HCT116 (cell line): ENCODE data around the gene VSX1. TPM values are rescaled to one million over a fixed set of nuclear protein-coding genes. Genes with fewer than 3 reads are reported as not detected.

ENCODE experiments used
- ATAC-seq: fragments of 200-7000 bp; cut with Tn5 transposase; 2 replicates; pipeline ENCODE4 v1.9.1; 2020; ENCODE audit warnings: mild to moderate bottlenecking, moderate library complexity
- BruUV-seq: library from RNA; stranded (reverse); fragments of 400-500 nt; replicated peaks from 2 replicates; lab custom pipeline; 2021; lab: Mats Ljungman, UMichigan
- CTCF ChIA-PET: fragments of 300-600 bp; sonication (Branson Sonifier 250); formaldehyde crosslinking; loops from one replicate; lab custom pipeline; 2021; ENCODE audit warnings: antibody characterized with exemption; lab: Charles Lee
- POLR2A ChIA-PET: fragments of 300-600, 350-600 bp; sonication (Branson Sonifier 250); formaldehyde crosslinking; loops from one replicate; lab custom pipeline; 2021; ENCODE audit warnings: antibody characterized with exemption; lab: Charles Lee
- RAD21 ChIA-PET, 2 experiments: fragments of 300-600 bp; sonication (Branson Sonifier 250); formaldehyde crosslinking; loops; one replicate each; lab custom pipeline; 2023; ENCODE audit warnings: low total read pairs in 2 of 2; ENCODE audit not compliant: uncharacterized antibody in 2 of 2, unreplicated experiment in 2 of 2, low non-redundant PET in 1 of 2; lab: Charles Lee
- DNase-seq: peaks from one replicate; pipeline ENCODE4 v3.0.0-alpha.2; 2010; ENCODE audit warnings: low read depth, low spot score
- H2AFZ ChIP-seq: fragments of 200-600 bp; shearing (Covaris generic), sonication (generic); 2 replicates; pipeline ENCODE4 v1.6.1; 2017; ENCODE audit warnings: low read depth, mixed run types, mixed read lengths, antibody characterized with exemption, low read length; ENCODE audit not compliant: poor library complexity, severe bottlenecking
- H3K27ac ChIP-seq: 2 replicates; pipeline ENCODE4 v1.5.1; 2012; ENCODE audit warnings: low read depth, low read length
- H3K27me3 ChIP-seq: fragments of 200-600 bp; sonication (generic); 2 replicates; pipeline ENCODE4 v1.6.1; 2016; ENCODE audit warnings: mixed run types, low read length, mixed read lengths; ENCODE audit not compliant: insufficient read depth
- H3K36me3 ChIP-seq, 2 experiments: fragments of 200-500 bp in 1 of 2; fragments of 200-600 bp in 1 of 2; sonication (Bioruptor generic) in 1 of 2; sonication (generic) in 1 of 2; 2 replicates each; pipeline versions ENCODE4 v1.5.1 to v1.6.1; 2014 to 2016; ENCODE audit warnings: low read length in 2 of 2, inconsistent platforms in 1 of 2, mixed read lengths in 1 of 2, mixed run types in 1 of 2; ENCODE audit not compliant: insufficient read depth in 2 of 2, control insufficient read depth in 1 of 2
- H3K4me1 ChIP-seq, 2 experiments: fragments of 200-600 bp in 1 of 2; sonication (generic) in 1 of 2; 2 replicates each; pipeline versions ENCODE4 v1.5.1 to v1.6.1; 2012 to 2017; ENCODE audit warnings: low read length in 2 of 2, inconsistent platforms in 1 of 2, mild to moderate bottlenecking in 1 of 2, mixed read lengths in 1 of 2, mixed run types in 1 of 2, moderate library complexity in 1 of 2; ENCODE audit not compliant: insufficient read depth in 2 of 2, control insufficient read depth in 1 of 2
- H3K4me2 ChIP-seq: fragments of 200-600 bp; sonication (generic); 2 replicates; pipeline ENCODE4 v1.6.1; 2017; ENCODE audit warnings: mixed run types, low read length, mixed read lengths
- H3K4me3 ChIP-seq, 2 experiments: fragments of 200-600 bp in 1 of 2; sonication (generic) in 1 of 2; replicated peaks in 1 of 2; 2 replicates each; pipeline ENCODE4 v1.5.1; 2011 to 2016; ENCODE audit warnings: low read length in 2 of 2, control low read depth in 1 of 2, low read depth in 1 of 2, mild to moderate bottlenecking in 1 of 2, mixed read lengths in 1 of 2, mixed run types in 1 of 2
- H3K79me2 ChIP-seq: fragments of 200-600 bp; sonication (generic); 2 replicates; pipeline ENCODE4 v1.6.1; 2017; ENCODE audit warnings: mild to moderate bottlenecking, mixed run types, low read length, moderate library complexity, mixed read lengths; ENCODE audit not compliant: insufficient read depth
- H3K9ac ChIP-seq: fragments of 200-600 bp; sonication (generic); 2 replicates; pipeline ENCODE4 v1.6.1; 2016; ENCODE audit warnings: low read length, mixed read lengths
- H3K9me2 ChIP-seq: fragments of 200-600 bp; sonication (generic), shearing (Covaris generic); 2 replicates; pipeline ENCODE4 v1.6.1; 2017; ENCODE audit warnings: mixed run types, mild to moderate bottlenecking, moderate library complexity; ENCODE audit not compliant: insufficient read depth
- H3K9me3 ChIP-seq, 2 experiments: fragments of 200-500 bp in 1 of 2; fragments of 200-600 bp in 1 of 2; sonication (Bioruptor generic) in 1 of 2; sonication (generic) in 1 of 2; 2 replicates each; pipeline ENCODE4 v1.6.1; 2014 to 2017; ENCODE audit warnings: low read length in 2 of 2, mixed read lengths in 2 of 2, inconsistent platforms in 1 of 2, low read depth in 1 of 2, mild to moderate bottlenecking in 1 of 2, mixed run types in 1 of 2, moderate library complexity in 1 of 2; ENCODE audit not compliant: control insufficient read depth in 1 of 2, insufficient read depth in 1 of 2
- H4K20me1 ChIP-seq: fragments of 200-600 bp; sonication (generic), shearing (Covaris generic); 2 replicates; pipeline ENCODE4 v1.6.1; 2017; ENCODE audit warnings: mixed run types, mild to moderate bottlenecking, moderate library complexity; ENCODE audit not compliant: insufficient read depth
- CBX3 ChIP-seq: IDR thresholded peaks from 2 replicates; pipeline ENCODE4 v1.6.1; 2012; ENCODE audit warnings: low read depth
- EGR1 ChIP-seq: IDR thresholded peaks from 2 replicates; pipeline ENCODE4 v1.6.1; 2012; ENCODE audit warnings: low read depth
- EZH2 ChIP-seq: fragments of 200-600 bp; sonication (generic); IDR thresholded peaks from 2 replicates; pipeline ENCODE4 v1.6.1; 2017; ENCODE audit warnings: antibody characterized with exemption, mixed run types
- EZH2phosphoT487 ChIP-seq: fragments of 200-600 bp; IDR thresholded peaks from 2 replicates; pipeline ENCODE4 v1.6.1; 2018; ENCODE audit warnings: antibody characterized with exemption, borderline replicate concordance
- FOSL1 ChIP-seq: IDR thresholded peaks from 2 replicates; pipeline ENCODE4 v1.6.1; 2012; ENCODE audit warnings: low read depth
- JUND ChIP-seq: IDR thresholded peaks from 2 replicates; pipeline ENCODE4 v1.6.1; 2012
- POLR2A ChIP-seq: IDR thresholded peaks from 2 replicates; pipeline ENCODE4 v1.7.0; 2011; ENCODE audit warnings: borderline replicate concordance; ENCODE audit not compliant: insufficient read depth, insufficient read length; ENCODE audit errors: extremely low read depth
- POLR2AphosphoS5 ChIP-seq: IDR thresholded peaks from 2 replicates; pipeline ENCODE4 v1.6.1; 2011; ENCODE audit warnings: mild to moderate bottlenecking, low read depth, low read length, moderate library complexity
- RAD21 ChIP-seq: IDR thresholded peaks from 2 replicates; pipeline ENCODE4 v1.6.1; 2012; ENCODE audit warnings: low read depth, mild to moderate bottlenecking
- SIN3A ChIP-seq: IDR thresholded peaks from 2 replicates; pipeline ENCODE4 v1.6.1; 2012; ENCODE audit warnings: low read depth
- SP1 ChIP-seq: IDR thresholded peaks from 2 replicates; pipeline ENCODE4 v1.6.1; 2012; ENCODE audit warnings: low read depth
- YY1 ChIP-seq: IDR thresholded peaks from 2 replicates; pipeline ENCODE4 v1.6.1; 2011; ENCODE audit warnings: low read length, low read depth, moderate library complexity, mild to moderate bottlenecking; ENCODE audit not compliant: insufficient replicate concordance; ENCODE audit errors: extremely low read depth
- ZFX ChIP-seq: fragments of 450-650 bp; IDR thresholded peaks from 2 replicates; pipeline ENCODE4 v1.6.1; 2017
- ZNF274 ChIP-seq: fragments of 200-500 bp; sonication (Bioruptor generic); IDR thresholded peaks from 2 replicates; pipeline ENCODE4 v1.6.1; 2014; ENCODE audit warnings: mild to moderate bottlenecking, low read depth, low read length, inconsistent platforms
- intact Hi-C: fragments of 100-400 bp; cut with micrococcal nuclease; formaldehyde crosslinking; loops from 2 replicates; pipeline ENCODE4 v1.10.0; 2022
- total RNA-seq: library from RNA; stranded (reverse); gene quantifications from one replicate; pipeline ENCODE4 v1.2.1, GENCODE V29; 2021; ENCODE audit not compliant: unreplicated experiment
- TF ChIP-seq, protein P1 (sequence below): IDR thresholded peaks from 2 replicates; pipeline ENCODE4 v1.6.1; 2012
- TF ChIP-seq, protein P2 (sequence below): IDR thresholded peaks from 2 replicates; pipeline ENCODE4 v1.6.1; 2012
- TF ChIP-seq, protein P3 (sequence below): IDR thresholded peaks from 2 replicates; pipeline ENCODE4 v1.6.1; 2011; ENCODE audit warnings: mild to moderate bottlenecking, low read length, moderate library complexity; ENCODE audit not compliant: insufficient replicate concordance; ENCODE audit errors: extremely low read depth

Gene VSX1
- total RNA-seq, 1 experiment from 2014 or later: not detected

DNA sequence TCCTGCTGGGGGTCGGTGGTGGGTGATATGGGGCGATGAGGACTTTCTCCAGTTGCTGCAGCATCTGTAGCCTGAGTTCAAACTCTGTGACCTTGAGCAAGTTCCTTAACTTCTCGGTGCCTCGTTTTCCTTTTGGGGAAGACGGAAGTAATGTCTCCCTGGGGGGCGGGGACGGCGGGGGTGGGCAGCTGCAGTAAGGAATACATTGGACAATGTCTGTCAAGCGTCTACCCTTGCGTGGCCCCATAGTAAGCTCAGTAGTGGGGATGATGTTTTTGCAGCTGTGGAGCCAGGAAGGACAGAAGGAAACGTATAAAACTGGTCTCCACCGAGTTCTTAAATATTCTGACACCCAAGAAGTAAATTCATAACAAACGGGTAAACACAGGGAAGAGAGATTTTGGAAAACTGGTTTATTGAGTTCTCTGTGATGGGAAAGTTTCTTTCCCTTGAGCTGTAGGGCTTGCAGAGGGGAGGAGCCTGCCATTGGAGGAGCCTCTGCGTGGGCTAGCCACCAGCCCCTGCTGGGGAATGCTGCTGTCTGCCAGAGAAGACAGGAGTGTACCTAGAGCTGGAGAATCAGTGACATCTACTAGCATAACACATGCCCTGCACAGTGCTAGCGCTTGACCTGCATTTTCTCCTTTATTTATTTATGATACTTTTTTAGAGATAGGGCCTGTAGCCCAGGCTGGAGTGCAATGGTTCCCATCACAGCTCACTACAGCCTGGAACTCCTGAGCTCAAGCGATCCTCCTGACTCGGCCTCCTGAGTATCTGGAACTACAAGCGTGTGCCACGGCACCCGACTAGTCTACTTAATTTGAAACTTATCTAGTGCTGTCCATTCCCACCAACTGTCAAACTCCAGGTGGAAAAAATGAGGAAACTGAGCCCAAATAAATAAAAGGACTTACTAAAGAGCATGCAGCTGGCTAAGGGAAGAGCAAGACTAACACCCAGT, 22.8 kb downstream of the VSX1 start (continued):
- TF ChIP-seq SIN3A (no peak), POLR2AphosphoS5 (no peak), SP1 (no peak), EGR1 (no peak), RAD21 (no peak), ZFX (no peak), POLR2A (no peak), EZH2phosphoT487 (no peak), FOSL1 (no peak), YY1 (no peak), CBX3 (no peak)
- TF ChIP-seq, protein P1, sequence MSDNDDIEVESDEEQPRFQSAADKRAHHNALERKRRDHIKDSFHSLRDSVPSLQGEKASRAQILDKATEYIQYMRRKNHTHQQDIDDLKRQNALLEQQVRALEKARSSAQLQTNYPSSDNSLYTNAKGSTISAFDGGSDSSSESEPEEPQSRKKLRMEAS: no peak
- TF ChIP-seq, protein P2, sequence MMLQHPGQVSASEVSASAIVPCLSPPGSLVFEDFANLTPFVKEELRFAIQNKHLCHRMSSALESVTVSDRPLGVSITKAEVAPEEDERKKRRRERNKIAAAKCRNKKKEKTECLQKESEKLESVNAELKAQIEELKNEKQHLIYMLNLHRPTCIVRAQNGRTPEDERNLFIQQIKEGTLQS: no peak

DNA sequence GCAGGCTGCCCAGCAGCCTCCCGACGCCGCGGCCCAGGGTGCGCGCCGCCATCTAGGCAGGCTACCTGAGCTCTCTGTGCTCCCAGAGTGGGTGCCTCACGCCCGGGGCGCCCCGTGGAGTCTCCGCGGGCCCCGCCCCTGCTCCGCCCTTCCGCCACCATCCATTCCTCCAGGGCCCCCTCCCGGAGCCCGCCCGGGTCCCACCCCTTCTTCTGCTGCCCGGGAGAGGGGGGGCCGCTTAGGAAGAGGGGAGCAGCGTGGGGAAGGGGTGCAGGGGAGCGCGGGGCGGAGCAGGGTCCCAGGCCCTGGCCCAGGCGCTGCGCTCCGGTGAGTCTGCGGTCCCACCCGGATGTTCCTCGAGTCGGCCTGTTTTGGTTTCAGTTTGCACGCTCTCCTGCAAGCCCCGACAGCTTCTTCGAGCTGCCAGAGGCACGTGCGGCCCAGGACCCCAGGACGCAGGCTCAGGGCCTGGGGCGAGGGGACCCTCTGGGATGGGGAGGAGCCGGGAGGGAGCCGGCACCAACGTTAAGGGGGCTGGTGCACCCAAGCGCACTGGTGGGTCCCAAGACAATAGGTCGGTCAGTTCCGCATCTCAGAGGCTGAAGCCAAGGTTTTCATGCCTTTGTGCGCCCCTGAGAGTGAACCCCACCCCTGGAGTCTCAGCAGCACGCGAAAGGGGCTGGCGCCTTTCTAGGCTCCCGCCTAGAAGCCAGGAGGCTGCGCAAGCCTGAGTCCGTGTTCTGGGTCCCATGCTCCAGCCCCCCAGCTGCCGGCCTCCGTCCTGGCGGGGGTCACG, 23.7 kb downstream of the VSX1 start, which contains the start of gene ACSS1:
TSS of gene ACSS1 (minus strand) at position 89 of the 796 bp plus-strand sequence. CDS start at position 52, 37 bp downstream.
- no peak for DNase-seq
- TF ChIP-seq, protein P3, sequence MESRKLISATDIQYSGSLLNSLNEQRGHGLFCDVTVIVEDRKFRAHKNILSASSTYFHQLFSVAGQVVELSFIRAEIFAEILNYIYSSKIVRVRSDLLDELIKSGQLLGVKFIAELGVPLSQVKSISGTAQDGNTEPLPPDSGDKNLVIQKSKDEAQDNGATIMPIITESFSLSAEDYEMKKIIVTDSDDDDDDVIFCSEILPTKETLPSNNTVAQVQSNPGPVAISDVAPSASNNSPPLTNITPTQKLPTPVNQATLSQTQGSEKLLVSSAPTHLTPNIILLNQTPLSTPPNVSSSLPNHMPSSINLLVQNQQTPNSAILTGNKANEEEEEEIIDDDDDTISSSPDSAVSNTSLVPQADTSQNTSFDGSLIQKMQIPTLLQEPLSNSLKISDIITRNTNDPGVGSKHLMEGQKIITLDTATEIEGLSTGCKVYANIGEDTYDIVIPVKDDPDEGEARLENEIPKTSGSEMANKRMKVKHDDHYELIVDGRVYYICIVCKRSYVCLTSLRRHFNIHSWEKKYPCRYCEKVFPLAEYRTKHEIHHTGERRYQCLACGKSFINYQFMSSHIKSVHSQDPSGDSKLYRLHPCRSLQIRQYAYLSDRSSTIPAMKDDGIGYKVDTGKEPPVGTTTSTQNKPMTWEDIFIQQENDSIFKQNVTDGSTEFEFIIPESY: no peak
- no peak for TF ChIP-seq ZNF274
- TF ChIP-seq FOSL1: no peak
- no peak for TF ChIP-seq JUND
- no peak for TF ChIP-seq EZH2
- no peak for TF ChIP-seq ZFX
- TF ChIP-seq CBX3: no peak
- TF ChIP-seq, all 23 proteins: peak for 0
- POLR2A ChIA-PET: no interaction called here
- ATAC-seq: no peak
- Histone ChIP-seq H3K9me2 (no peaks in the 10 kb centered on the region), H3K36me3 (no peaks in the 10 kb centered on the region), H3K9me3 (no peaks in the 10 kb centered on the region), H3K9ac (no peak within 1 kb of the TSS), H2AFZ (no peak within 1 kb of the TSS), H3K27me3 (peaks cover 34% of the 10 kb centered on the region), H4K20me1 (no peaks in the 10 kb centered on the region), H3K79me2 (no peaks in the 10 kb centered on the region), H3K4me2 (peak within 1 kb of the TSS; percentile 33), H3K27ac (no peak within 1 kb of the TSS), H3K4me3 (no peak within 1 kb of the TSS), H3K4me1 (no peaks in the 10 kb centered on the region)
- CTCF ChIA-PET: no interaction called here
- RAD21 ChIA-PET: no interaction called here
- no TSS peak for BruUV-seq
- intact Hi-C loops: no loop called here
